Epithelial cell of proximal tubule (primary cell): Measurements from ENCODE around the gene UBAC2. TPM values are rescaled to one million over a fixed set of nuclear protein-coding genes. Genes with fewer than 3 reads are reported as not detected.
A peak's percentile ranks its signal among the peaks of the same experiment; 100 is the strongest.

Experiments used
- DNase-seq: peaks from one replicate; pipeline ENCODE4 v3.0.0-alpha.2; 2011; ENCODE audit warnings: low read depth
- H3K4me3 ChIP-seq: 2 replicates; pipeline ENCODE4 v1.5.1; 2011; ENCODE audit warnings: low read depth, mild to moderate bottlenecking, low read length
- total RNA-seq: library from RNA; depleted of rRNA; stranded (reverse); fragments of >200 nt; gene quantifications from 2 replicates; pipeline ENCODE4 v1.2.3, GENCODE V29; 2015
- TF ChIP-seq, protein P1 (sequence below): conservative IDR thresholded peaks from 2 replicates; pipeline ENCODE4 v1.5.1; 2012; ENCODE audit warnings: low read depth, mild to moderate bottlenecking, low read length

The UBAC2 gene
- total RNA-seq, 1 donor from 2014 or later = 63.9 TPM

DNA sequence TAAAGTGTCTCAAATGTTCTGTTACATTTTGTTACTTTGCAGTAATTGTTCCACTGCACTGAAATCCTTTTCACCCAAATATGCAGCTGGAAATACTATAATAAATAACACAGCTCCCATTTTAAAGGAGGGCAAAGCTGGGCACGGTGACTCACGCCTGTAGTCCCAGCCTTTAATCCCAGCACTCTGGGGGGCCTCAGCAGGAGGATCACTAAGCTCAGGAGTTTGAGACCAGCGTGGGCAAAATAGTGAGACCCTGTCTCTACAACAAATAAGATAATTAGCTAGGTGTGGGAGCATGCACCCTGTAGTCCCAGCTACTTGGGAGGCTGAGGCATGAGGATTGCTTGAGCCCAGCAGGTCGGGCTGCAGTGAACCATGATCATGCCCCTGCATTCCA lies 7.5 kb upstream of the UBAC2 start:
- no peak overlapping the region for H3K4me3 ChIP-seq
- TF ChIP-seq, protein P1, sequence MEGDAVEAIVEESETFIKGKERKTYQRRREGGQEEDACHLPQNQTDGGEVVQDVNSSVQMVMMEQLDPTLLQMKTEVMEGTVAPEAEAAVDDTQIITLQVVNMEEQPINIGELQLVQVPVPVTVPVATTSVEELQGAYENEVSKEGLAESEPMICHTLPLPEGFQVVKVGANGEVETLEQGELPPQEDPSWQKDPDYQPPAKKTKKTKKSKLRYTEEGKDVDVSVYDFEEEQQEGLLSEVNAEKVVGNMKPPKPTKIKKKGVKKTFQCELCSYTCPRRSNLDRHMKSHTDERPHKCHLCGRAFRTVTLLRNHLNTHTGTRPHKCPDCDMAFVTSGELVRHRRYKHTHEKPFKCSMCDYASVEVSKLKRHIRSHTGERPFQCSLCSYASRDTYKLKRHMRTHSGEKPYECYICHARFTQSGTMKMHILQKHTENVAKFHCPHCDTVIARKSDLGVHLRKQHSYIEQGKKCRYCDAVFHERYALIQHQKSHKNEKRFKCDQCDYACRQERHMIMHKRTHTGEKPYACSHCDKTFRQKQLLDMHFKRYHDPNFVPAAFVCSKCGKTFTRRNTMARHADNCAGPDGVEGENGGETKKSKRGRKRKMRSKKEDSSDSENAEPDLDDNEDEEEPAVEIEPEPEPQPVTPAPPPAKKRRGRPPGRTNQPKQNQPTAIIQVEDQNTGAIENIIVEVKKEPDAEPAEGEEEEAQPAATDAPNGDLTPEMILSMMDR = no peak
- no peak for DNase-seq

DNA sequence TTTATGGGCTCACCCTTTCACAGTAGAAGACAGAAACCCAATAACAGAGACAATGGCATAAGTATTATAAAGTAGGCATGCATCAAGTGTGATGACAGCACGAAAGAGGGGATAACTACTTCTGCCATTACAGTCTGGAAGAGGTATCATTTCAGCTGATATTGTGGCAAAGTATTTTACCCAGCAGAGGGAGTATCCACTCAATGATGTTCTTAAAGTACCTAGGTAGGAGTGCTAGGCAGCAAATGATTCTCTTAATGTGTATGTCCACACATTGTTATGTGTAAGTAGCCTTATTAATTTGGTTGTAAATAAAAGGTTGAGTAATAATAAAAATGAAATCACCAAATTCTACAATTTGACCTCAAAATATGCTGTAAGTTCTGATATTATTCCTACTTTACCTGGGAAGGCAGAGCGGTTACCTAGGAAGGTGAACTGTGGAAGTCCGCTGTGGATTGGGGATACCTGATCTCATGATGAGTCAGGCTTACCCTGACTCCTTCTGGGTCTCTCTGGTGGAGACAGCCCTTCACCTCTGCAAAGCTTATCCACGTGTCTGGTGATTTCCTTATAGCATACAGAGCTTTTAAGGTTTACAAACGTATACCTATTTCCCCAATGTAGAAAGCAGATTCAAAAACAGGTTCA lies 4.1 kb upstream of the UBAC2 start:
- DNase-seq = no peak
- TF ChIP-seq, protein P1 = peak; percentile 30

DNA sequence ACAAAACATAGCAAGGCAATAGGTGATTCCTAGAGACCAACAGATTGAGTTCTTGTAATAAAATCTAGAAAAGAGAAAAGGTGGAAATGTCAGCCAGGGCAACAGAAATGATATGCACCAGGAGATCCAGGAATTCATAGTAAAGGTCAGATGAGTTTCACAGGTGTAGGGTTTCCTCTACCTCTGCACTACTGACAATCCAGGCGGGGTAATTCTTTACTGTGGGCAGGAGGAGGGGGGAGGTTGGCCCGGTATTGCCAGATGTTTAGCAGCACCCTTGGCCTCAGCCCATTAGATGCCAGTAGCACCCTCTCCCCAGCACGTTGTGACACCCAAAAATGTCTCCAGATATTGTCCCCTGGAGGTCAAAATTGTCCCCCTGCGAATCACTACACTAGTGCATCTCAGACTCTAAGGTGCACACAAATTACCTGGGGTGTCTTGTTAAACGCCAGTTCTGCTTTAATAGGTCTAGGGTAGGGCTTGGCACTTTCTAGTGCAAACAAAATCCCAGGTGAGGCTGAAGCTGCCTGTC lies 3.5 kb upstream of the UBAC2 start:
- DNase-seq = no peak
- TF ChIP-seq, protein P1 = no peak
- no peak overlapping the region for H3K4me3 ChIP-seq

More for the DNA sequence above, 4.1 kb upstream of the UBAC2 start:
- no peak overlapping the region for H3K4me3 ChIP-seq

DNA sequence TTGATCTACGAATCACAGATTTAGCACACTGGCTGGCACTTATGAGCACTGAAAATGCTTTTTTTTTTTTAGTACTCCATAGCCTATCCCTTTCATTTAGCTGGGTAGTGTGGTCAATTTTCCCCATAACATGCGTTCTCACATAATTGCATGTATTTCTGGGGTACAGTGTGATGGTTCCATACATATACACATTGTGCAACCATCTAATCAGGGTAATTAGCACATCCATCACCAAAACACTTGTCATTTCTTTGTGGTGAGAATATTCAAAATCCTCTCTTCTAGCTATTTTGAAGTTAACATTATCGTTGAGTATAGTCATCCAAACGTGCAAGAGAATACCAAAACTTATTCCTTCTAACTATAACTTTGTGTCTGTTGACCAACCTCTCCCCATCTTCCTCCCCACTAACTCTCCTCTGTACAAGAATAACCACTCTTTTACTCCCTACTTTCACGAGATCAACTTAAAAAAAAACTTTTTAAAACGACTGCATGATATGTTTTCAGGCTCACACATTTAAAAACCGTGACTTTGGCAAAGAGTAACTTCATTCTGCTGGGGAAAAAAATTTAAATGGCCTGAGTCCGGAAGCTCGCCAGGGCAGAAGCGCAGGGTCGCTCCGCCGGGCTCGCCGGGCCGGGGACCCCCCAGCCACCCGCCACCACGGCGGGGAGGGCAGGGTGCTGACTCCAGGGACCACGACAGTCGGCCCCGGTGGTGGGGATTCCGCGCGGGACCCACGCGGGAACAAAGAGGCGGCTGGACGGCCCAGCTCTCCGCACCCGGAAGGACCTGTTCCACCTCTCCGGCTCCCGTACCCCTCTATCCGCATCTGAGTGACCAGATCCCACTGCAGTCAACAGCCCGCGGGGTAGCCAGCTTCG lies 868 bp upstream of the UBAC2 start:
- DNase-seq = no peak
- H3K4me3 ChIP-seq = peak overlapping the region; percentile 98
- TF ChIP-seq, protein P1 = no peak

DNA sequence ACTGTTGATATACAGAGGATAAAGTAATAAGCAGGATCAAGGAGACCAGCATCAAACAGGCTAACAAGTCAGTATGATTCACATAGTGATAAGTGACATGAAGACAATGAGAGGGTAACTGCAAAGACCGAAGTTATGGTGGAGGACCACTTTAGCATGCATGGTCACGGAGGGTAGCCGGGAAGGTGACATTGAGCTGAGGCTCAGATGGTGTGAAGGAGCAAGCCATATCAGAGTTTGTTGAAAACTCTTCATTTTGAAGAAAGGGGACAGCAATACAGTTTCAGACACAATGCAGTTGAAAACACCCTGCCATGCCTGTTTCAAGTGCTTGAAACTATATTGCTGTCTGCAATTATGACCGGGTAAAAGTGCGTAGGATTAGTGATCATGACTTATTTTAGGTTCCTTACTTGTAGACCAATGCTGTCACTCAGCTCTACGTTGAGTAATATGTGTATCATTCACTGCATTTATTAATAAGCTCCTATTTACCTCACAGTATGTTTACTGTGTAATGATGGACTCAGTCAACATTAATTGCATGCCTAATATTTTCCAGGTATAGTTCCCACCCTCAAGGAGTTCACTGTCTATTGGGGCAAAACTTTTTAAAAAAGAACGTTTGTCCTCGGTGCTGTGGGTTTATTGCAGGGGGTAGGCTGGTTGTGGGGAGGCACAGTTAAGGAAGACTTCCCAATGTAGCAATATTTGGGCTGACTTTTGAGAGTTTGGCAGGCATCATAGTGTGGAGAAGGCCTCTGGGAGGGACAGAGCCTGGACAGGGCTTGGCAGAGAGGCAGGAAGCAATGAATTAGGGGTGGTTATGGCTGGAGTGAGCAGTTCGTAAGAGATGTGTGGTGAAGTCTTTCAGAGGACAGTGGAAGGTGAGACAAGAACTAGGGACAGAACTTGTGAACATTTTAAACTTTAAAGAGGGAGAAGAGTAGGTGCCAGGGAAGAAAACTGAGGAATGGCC lies 3.2 kb downstream of the UBAC2 start:
- TF ChIP-seq, protein P1 = no peak
- DNase-seq = no peak
- H3K4me3 ChIP-seq = no peak overlapping the region

DNA sequence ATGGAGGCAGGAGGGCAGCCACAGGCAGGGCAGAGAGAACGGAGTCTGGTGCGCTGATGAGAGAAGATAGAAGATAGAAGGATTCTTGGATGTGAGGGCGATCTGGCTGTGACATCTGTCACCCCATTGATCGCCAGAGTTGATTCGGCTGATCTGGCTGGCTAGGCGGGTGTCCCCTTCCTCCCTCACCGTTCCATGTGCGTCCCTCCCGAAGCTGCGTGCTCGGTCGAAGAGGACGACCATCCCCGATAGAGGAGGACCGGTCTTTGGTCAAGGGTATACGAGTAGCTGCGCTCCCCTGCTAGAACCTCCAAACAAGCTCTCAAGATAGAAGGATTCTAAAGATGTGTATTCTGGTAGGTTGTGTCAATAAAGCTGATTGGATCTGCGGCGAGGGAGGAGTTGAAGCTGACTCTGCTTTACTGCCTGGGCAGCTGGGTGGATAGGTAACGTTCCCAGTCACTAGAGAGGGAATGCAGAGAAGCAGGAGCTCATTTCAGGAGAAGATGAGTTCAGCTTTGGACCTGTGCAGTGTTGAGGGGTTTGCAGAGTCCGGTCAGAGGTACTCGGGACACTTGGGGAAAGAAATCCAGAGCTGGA lies 5.1 kb downstream of the UBAC2 start:
- no peak for DNase-seq
- H3K4me3 ChIP-seq = no peak overlapping the region
- TF ChIP-seq, protein P1 = no peak
